Measurements from ENCODE around the gene PPP6R2.

GRCh38 chr22:50463188-50463900 lies 120.2 kb downstream of the PPP6R2 start:
- TF ChIP-seq POLR2A (IDR thresholded peaks at IDR 0.05; ENCODE audit: low read length): no peak
- TF ChIP-seq, protein P1, sequence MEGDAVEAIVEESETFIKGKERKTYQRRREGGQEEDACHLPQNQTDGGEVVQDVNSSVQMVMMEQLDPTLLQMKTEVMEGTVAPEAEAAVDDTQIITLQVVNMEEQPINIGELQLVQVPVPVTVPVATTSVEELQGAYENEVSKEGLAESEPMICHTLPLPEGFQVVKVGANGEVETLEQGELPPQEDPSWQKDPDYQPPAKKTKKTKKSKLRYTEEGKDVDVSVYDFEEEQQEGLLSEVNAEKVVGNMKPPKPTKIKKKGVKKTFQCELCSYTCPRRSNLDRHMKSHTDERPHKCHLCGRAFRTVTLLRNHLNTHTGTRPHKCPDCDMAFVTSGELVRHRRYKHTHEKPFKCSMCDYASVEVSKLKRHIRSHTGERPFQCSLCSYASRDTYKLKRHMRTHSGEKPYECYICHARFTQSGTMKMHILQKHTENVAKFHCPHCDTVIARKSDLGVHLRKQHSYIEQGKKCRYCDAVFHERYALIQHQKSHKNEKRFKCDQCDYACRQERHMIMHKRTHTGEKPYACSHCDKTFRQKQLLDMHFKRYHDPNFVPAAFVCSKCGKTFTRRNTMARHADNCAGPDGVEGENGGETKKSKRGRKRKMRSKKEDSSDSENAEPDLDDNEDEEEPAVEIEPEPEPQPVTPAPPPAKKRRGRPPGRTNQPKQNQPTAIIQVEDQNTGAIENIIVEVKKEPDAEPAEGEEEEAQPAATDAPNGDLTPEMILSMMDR (IDR thresholded peaks at IDR 0.05): no peak
- TF ChIP-seq, protein P2, sequence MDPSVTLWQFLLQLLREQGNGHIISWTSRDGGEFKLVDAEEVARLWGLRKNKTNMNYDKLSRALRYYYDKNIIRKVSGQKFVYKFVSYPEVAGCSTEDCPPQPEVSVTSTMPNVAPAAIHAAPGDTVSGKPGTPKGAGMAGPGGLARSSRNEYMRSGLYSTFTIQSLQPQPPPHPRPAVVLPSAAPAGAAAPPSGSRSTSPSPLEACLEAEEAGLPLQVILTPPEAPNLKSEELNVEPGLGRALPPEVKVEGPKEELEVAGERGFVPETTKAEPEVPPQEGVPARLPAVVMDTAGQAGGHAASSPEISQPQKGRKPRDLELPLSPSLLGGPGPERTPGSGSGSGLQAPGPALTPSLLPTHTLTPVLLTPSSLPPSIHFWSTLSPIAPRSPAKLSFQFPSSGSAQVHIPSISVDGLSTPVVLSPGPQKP (IDR thresholded peaks at IDR 0.05; ENCODE audit: low read depth, low read length): no peak
- no peak for TF ChIP-seq NFE2L2 (conservative IDR thresholded peaks at IDR 0.05; ENCODE audit: low read length)
- TF ChIP-seq, protein P3, sequence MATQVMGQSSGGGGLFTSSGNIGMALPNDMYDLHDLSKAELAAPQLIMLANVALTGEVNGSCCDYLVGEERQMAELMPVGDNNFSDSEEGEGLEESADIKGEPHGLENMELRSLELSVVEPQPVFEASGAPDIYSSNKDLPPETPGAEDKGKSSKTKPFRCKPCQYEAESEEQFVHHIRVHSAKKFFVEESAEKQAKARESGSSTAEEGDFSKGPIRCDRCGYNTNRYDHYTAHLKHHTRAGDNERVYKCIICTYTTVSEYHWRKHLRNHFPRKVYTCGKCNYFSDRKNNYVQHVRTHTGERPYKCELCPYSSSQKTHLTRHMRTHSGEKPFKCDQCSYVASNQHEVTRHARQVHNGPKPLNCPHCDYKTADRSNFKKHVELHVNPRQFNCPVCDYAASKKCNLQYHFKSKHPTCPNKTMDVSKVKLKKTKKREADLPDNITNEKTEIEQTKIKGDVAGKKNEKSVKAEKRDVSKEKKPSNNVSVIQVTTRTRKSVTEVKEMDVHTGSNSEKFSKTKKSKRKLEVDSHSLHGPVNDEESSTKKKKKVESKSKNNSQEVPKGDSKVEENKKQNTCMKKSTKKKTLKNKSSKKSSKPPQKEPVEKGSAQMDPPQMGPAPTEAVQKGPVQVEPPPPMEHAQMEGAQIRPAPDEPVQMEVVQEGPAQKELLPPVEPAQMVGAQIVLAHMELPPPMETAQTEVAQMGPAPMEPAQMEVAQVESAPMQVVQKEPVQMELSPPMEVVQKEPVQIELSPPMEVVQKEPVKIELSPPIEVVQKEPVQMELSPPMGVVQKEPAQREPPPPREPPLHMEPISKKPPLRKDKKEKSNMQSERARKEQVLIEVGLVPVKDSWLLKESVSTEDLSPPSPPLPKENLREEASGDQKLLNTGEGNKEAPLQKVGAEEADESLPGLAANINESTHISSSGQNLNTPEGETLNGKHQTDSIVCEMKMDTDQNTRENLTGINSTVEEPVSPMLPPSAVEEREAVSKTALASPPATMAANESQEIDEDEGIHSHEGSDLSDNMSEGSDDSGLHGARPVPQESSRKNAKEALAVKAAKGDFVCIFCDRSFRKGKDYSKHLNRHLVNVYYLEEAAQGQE (IDR thresholded peaks at IDR 0.05): no peak

Measured in A549 (cell line).